Ovary (tissue), 3 donors: ENCODE data around the gene PLCB2.

Source experiments
- CTCF ChIP-seq, 3 donors: fragments of 450-650 bp in 2 of 3; fragments of 200-600 bp in 1 of 3; IDR thresholded peaks; one replicate each; pipeline versions ENCODE4 v1.5.1 to v1.8.0; 2016 to 2022; ENCODE audit warnings: antibody characterized with exemption in 3 of 3, mild to moderate bottlenecking in 1 of 3
- POLR2A ChIP-seq: fragments of 450-650 bp; IDR thresholded peaks from one replicate; pipeline ENCODE4 v1.6.1; 2017; ENCODE audit warnings: antibody characterized with exemption, mild to moderate bottlenecking, moderate library complexity
- donor health status: DM: no; HTN: no; CAD: no.

GRCh38 chr15:40250304-40250656, 57.5 kb downstream of the PLCB2 start:
- no peak for TF ChIP-seq CTCF (IDR thresholded peaks at IDR 0.05)
- no peak for TF ChIP-seq POLR2A
